Esophagus muscularis mucosa (tissue), 4 donors: ENCODE data around the gene HAVCR1. TPM values are rescaled to one million over a fixed set of nuclear protein-coding genes. Genes with fewer than 3 reads are reported as not detected.

Source experiments
- DNase-seq: peaks from one replicate; pipeline ENCODE4 v3.0.0-alpha.2; 2017; ENCODE audit errors: extremely low spot score
- H3K27ac ChIP-seq, 4 donors: fragments of 200-600 bp; sonication (generic); replicated peaks in 1 of 4; 1 replicate in 3 of 4; 2 replicates in 1 of 4; pipeline ENCODE4 v1.5.1; 2016 to 2019; ENCODE audit warnings: mild to moderate bottlenecking in 1 of 4
- H3K27me3 ChIP-seq, 4 donors: fragments of 200-600 bp; sonication (generic); one replicate each; pipeline versions ENCODE4 v1.5.1 to v1.6.0; 2016 to 2019
- H3K36me3 ChIP-seq, 4 donors: fragments of 200-600 bp; sonication (generic); one replicate each; pipeline ENCODE4 v1.5.1; 2016 to 2019
- H3K4me1 ChIP-seq, 4 donors: fragments of 200-600 bp; sonication (generic); one replicate each; pipeline ENCODE4 v1.5.1; 2016 to 2019
- H3K4me3 ChIP-seq, 4 donors: fragments of 200-600 bp; sonication (generic); 1 replicate in 2 of 4; 2 replicates in 2 of 4; pipeline ENCODE4 v1.5.1; 2016 to 2019; ENCODE audit warnings: mild to moderate bottlenecking in 4 of 4, moderate library complexity in 1 of 4
- H3K9me3 ChIP-seq, 4 donors: fragments of 200-600 bp; sonication (generic); 1 replicate in 3 of 4; 2 replicates in 1 of 4; pipeline ENCODE4 v1.5.1; 2016 to 2019
- CTCF ChIP-seq, 3 experiments: fragments of 200-600 bp in 2 of 3; fragments of 450-650 bp in 1 of 3; sonication (generic) in 2 of 3; IDR thresholded peaks; one replicate each; pipeline ENCODE4 v1.5.1; 2017 to 2019; ENCODE audit warnings: antibody characterized with exemption in 3 of 3, mild to moderate bottlenecking in 2 of 3, moderate library complexity in 1 of 3
- EP300 ChIP-seq: sonication (generic); formaldehyde crosslinking; IDR thresholded peaks from one replicate; pipeline ENCODE4 v1.6.1; 2017; ENCODE audit warnings: antibody characterized with exemption
- POLR2A ChIP-seq: fragments of 450-650 bp; IDR thresholded peaks from one replicate; pipeline ENCODE4 v1.6.1; 2017; ENCODE audit warnings: antibody characterized with exemption, moderate library complexity, mild to moderate bottlenecking, low read depth
- POLR2AphosphoS5 ChIP-seq, 2 donors: sonication (generic); formaldehyde crosslinking; IDR thresholded peaks; one replicate each; pipeline ENCODE4 v1.6.1; 2017; ENCODE audit warnings: antibody characterized with exemption in 2 of 2
- WGBS: methylation state at CpG from one replicate; pipeline ENCODE4 v1.1.5; 2018; 5-methylcytosine and 5-hydroxymethylcytosine counted together
- intact Hi-C: fragments of 100-400 bp; cut with DNase I; formaldehyde crosslinking; loops from one replicate; pipeline ENCODE4 v1.15.1; 2023
- total RNA-seq, 4 donors: library from RNA; depleted of rRNA; stranded (reverse); fragments of >200 nt; gene quantifications; one replicate each; pipeline versions ENCODE4 v1.1.0 to v1.2.1, GENCODE V29; 2016

Gene HAVCR1
- total RNA-seq, 4 donors from 2014 or later: 0.17 TPM; not detected in 3

GRCh38 chr5:157072508-157072907 is 13.6 kb upstream of the HAVCR1 start:
- 71% methylated on average over 3 of the region's 3 CpGs for WGBS
- Histone ChIP-seq H3K27ac (no peak overlapping the region), H3K36me3 (no peaks in the 10 kb centered on the region), H3K9me3 (no peaks in the 10 kb centered on the region), H3K27me3 (peaks cover 0 to 4% (median 0%) of the 10 kb centered on the region in 4 donors), H3K4me1 (peaks cover 0 to 4% (median 0%) of the 10 kb centered on the region in 4 donors), H3K4me3 (no peak overlapping the region)
- no peak for DNase-seq
- TF ChIP-seq POLR2AphosphoS5 (IDR thresholded peaks at IDR 0.05): no peak
- no peak for TF ChIP-seq CTCF (IDR thresholded peaks at IDR 0.05)
- no peak for TF ChIP-seq EP300
- no peak for TF ChIP-seq POLR2A
- intact Hi-C loops: no loop called here

GRCh38 chr5:157069949-157070348 is 11.0 kb upstream of the HAVCR1 start:
- H3K4me1 ChIP-seq: no peaks in the 10 kb centered on the region
- no peak overlapping the region for H3K27ac ChIP-seq
- H3K4me3 ChIP-seq: no peak overlapping the region
- H3K27me3 ChIP-seq: peaks cover 0 to 4% (median 0%) of the 10 kb centered on the region in 4 donors
- no peak for DNase-seq
- intact Hi-C loops: no loop called here
- H3K36me3 ChIP-seq: no peaks in the 10 kb centered on the region
- H3K9me3 ChIP-seq: no peaks in the 10 kb centered on the region
- 92% methylated on average over 3 of the region's 3 CpGs for WGBS
- TF ChIP-seq EP300: no peak
- no peak for TF ChIP-seq POLR2AphosphoS5 (IDR thresholded peaks at IDR 0.05)
- no peak for TF ChIP-seq POLR2A
- TF ChIP-seq CTCF (IDR thresholded peaks at IDR 0.05): no peak

GRCh38 chr5:157068785-157069184 is 9.9 kb upstream of the HAVCR1 start:
- 93% methylated on average over 5 of the region's 5 CpGs for WGBS
- Histone ChIP-seq H3K9me3 (no peaks in the 10 kb centered on the region), H3K27ac (no peak overlapping the region), H3K36me3 (no peaks in the 10 kb centered on the region), H3K4me3 (no peak overlapping the region), H3K27me3 (peaks cover 0 to 4% (median 0%) of the 10 kb centered on the region in 4 donors), H3K4me1 (no peaks in the 10 kb centered on the region)
- DNase-seq: no peak
- no peak for TF ChIP-seq POLR2AphosphoS5 (IDR thresholded peaks at IDR 0.05)
- no peak for TF ChIP-seq CTCF (IDR thresholded peaks at IDR 0.05)
- intact Hi-C loops: no loop called here

- Histone ChIP-seq H3K27ac (no peak overlapping the region), H3K36me3 (no peaks in the 10 kb centered on the region), H3K4me3 (no peak overlapping the region), H3K9me3 (no peaks in the 10 kb centered on the region), H3K4me1 (no peaks in the 10 kb centered on the region), H3K27me3 (peaks cover 0 to 4% (median 0%) of the 10 kb centered on the region in 4 donors)
- 91% methylated on average over 5 of the region's 5 CpGs for WGBS
- no peak for DNase-seq
- TF ChIP-seq CTCF (IDR thresholded peaks at IDR 0.05) (no peak), POLR2AphosphoS5 (IDR thresholded peaks at IDR 0.05) (no peak), EP300 (no peak), POLR2A (no peak)
- intact Hi-C loops: no loop called here
Observed at GRCh38 chr5:157068339-157068738, 9.4 kb upstream of the HAVCR1 start.

- 50% methylated on average over 2 of the region's 2 CpGs for WGBS
- Histone ChIP-seq H3K4me1 (no peaks in the 10 kb centered on the region), H3K36me3 (no peaks in the 10 kb centered on the region), H3K27ac (no peak overlapping the region), H3K9me3 (no peaks in the 10 kb centered on the region), H3K4me3 (no peak overlapping the region), H3K27me3 (peaks cover 0 to 4% (median 0%) of the 10 kb centered on the region in 4 donors)
- DNase-seq: no peak
- no peak for TF ChIP-seq POLR2A
- TF ChIP-seq EP300: no peak
- TF ChIP-seq POLR2AphosphoS5 (IDR thresholded peaks at IDR 0.05): no peak
- TF ChIP-seq CTCF (IDR thresholded peaks at IDR 0.05): no peak
- intact Hi-C loops: no loop called here
Observed at GRCh38 chr5:157067005-157067404, 8.1 kb upstream of the HAVCR1 start.
